Measurements from ENCODE around the gene ULK4. TPM values are rescaled to one million over a fixed set of nuclear protein-coding genes. Genes with fewer than 3 reads are reported as not detected.

Gene ULK4
- total and polyA plus RNA-seq, 2 of the 8 experiments (the other 6 are each of a cell fraction or from before 2014, with no cell fraction given), result 3.0 to 10.8 TPM

GRCh38 chr3:41318520-41318919, 643.4 kb downstream of the ULK4 start:
- no peak overlapping the region for H2BK120ac ChIP-seq (replicated peaks; ENCODE audit: low read depth, low read length)
- no peak overlapping the region for H2BK12ac ChIP-seq (ENCODE audit: low read depth, low read length)
- H4K20me1 ChIP-seq (replicated peaks in 1 of 2; ENCODE audit: control insufficient read depth in 1 of 2, insufficient read depth in 2 of 2, low read length in 2 of 2), result no peaks in the 10 kb centered on the region
- no peaks in the 10 kb centered on the region for H3K36me3 ChIP-seq (ENCODE audit: control insufficient read depth in 2 of 4, insufficient read depth in 4 of 4, low read length in 3 of 4)
- no peak overlapping the region for H3K27ac ChIP-seq (ENCODE audit: low read depth, low read length)
- H4K5ac ChIP-seq (ENCODE audit: insufficient read length, low read depth, low read length), result no peak overlapping the region
- no peak for FAIRE-seq
- H4K91ac ChIP-seq (replicated peaks; ENCODE audit: insufficient read length, low read length), result no peak overlapping the region
- no peaks in the 10 kb centered on the region for H3K9me3 ChIP-seq (ENCODE audit: insufficient read depth in 2 of 2, low read depth in 1 of 2, low read length in 1 of 2)
- peaks cover 3 to 15% (median 9%) of the 10 kb centered on the region in 4 experiments for H3K4me1 ChIP-seq (replicated peaks in 1 of 4; ENCODE audit: control insufficient read depth in 3 of 4, insufficient read depth in 4 of 4, low read length in 3 of 4)
- no peak overlapping the region for H3K14ac ChIP-seq (ENCODE audit: insufficient read length)
- no peak overlapping the region for H2BK15ac ChIP-seq (ENCODE audit: low read length)
- ChIA-PET POLR2A (ENCODE audit: partially characterized antibody) (no interaction called here), CTCF (ENCODE audit: partially characterized antibody) (no interaction called here)
- no peak overlapping the region for H3K4me3 ChIP-seq (ENCODE audit: extremely low read depth in 1 of 4, insufficient read depth in 2 of 4, low read depth in 3 of 4, low read length in 4 of 4)
- no peak overlapping the region for H2BK5ac ChIP-seq (ENCODE audit: low read depth, low read length)
- no peak overlapping the region for H3K23ac ChIP-seq (ENCODE audit: insufficient read length)
- H3K79me1 ChIP-seq (ENCODE audit: low read depth, low read length), result no peaks in the 10 kb centered on the region
- 78% methylated on average over 2 of the region's 2 CpGs; no CpG with 5 or more reads in 1 of the 2 experiments for WGBS, 2 experiments (ENCODE audit: extremely low coverage in 1 of 2, insufficient coverage in 1 of 2, insufficient read length in 1 of 2, insufficient replicate concordance in 2 of 2, low coverage in 1 of 2, low lambda C conversion rate in 2 of 2, missing lambda C conversion rate in 1 of 2)
- H3K23me2 ChIP-seq (ENCODE audit: low read depth, low read length), result peaks cover 2% of the 10 kb centered on the region; the same call in 1 of the 2 replicates
- no peaks in the 10 kb centered on the region for H3K79me2 ChIP-seq (ENCODE audit: control insufficient read depth in 1 of 2, insufficient read depth in 2 of 2, low read length in 2 of 2)
- no peak overlapping the region for H2AK5ac ChIP-seq (ENCODE audit: low read depth, low read length)
- no peak overlapping the region for H2BK20ac ChIP-seq (ENCODE audit: low read length)
- H2AFZ ChIP-seq (ENCODE audit: low read length), result no peak overlapping the region
- H3K27me3 ChIP-seq (replicated peaks in 1 of 4; ENCODE audit: control insufficient read depth in 3 of 4, extremely low read depth in 1 of 4, insufficient read depth in 3 of 4, low read length in 3 of 4), result no peaks in the 10 kb centered on the region
- no peak overlapping the region for H4K8ac ChIP-seq (ENCODE audit: extremely low read depth, insufficient read depth, low read length)
- no peak overlapping the region for H3K56ac ChIP-seq (replicated peaks; ENCODE audit: insufficient read length, low read depth, low read length)
- no peak overlapping the region for H3K4me2 ChIP-seq (ENCODE audit: insufficient read depth in 1 of 2, low read depth in 2 of 2, low read length in 2 of 2)
- no peak overlapping the region for H3K4ac ChIP-seq (replicated peaks; ENCODE audit: insufficient read length, low read depth, low read length)
- no peak overlapping the region for H3K18ac ChIP-seq (ENCODE audit: extremely low read depth, low read length)
- no peak overlapping the region for H3K9ac ChIP-seq (replicated peaks in 1 of 4; ENCODE audit: extremely low read depth in 1 of 4, low read depth in 3 of 4, low read length in 3 of 4)
- DNase-seq (ENCODE audit: low read depth in 1 of 2, low spot score in 2 of 2), result no peak
- TF ChIP-seq SIRT6 (IDR thresholded peaks at IDR 0.05; ENCODE audit: low read length) (no peak), YY1 (IDR thresholded peaks at IDR 0.05; ENCODE audit: low read depth, low read length) (no peak), SUZ12 (IDR thresholded peaks at IDR 0.05; ENCODE audit: low read length) (no peak), TAF7 (optimal IDR thresholded peaks at IDR 0.05; ENCODE audit: borderline replicate concordance, low read depth, low read length) (no peak), BCL11A (IDR thresholded peaks at IDR 0.05; ENCODE audit: low read depth in 2 of 2, low read length in 2 of 2) (no peak), PHF8 (conservative IDR thresholded peaks at IDR 0.05; ENCODE audit: low read depth, low read length) (no peak), GTF2F1 (IDR thresholded peaks at IDR 0.05; ENCODE audit: borderline replicate concordance, low read depth, low read length) (no peak), MAFK (IDR thresholded peaks at IDR 0.05; ENCODE audit: low read depth, low read length) (no peak), EP300 (IDR thresholded peaks at IDR 0.05; ENCODE audit: borderline replicate concordance in 1 of 2, low read depth in 2 of 2, low read length in 2 of 2) (no peak), SIN3A (conservative IDR thresholded peaks at IDR 0.05 in 1 of 2, IDR thresholded peaks at IDR 0.05 in 1 of 2; ENCODE audit: low read depth in 1 of 2, low read length in 2 of 2) (no peak), HDAC2 (IDR thresholded peaks at IDR 0.05; ENCODE audit: borderline replicate concordance in 1 of 2, low read depth in 2 of 2, low read length in 2 of 2) (no peak), HDAC6 (IDR thresholded peaks at IDR 0.05; ENCODE audit: low read depth, low read length) (no peak), SP2 (IDR thresholded peaks at IDR 0.05; ENCODE audit: low read length) (no peak), SIX5 (IDR thresholded peaks at IDR 0.05; ENCODE audit: low read depth, low read length) (no peak)

Data from H1 (cell line).